Measurements from ENCODE around the gene MRPL36. TPM values are rescaled to one million over a fixed set of nuclear protein-coding genes. Genes with fewer than 3 reads are reported as not detected.

MRPL36 gene
- total RNA-seq, result 27.0 and 32.3 TPM in 2 replicates

DNA sequence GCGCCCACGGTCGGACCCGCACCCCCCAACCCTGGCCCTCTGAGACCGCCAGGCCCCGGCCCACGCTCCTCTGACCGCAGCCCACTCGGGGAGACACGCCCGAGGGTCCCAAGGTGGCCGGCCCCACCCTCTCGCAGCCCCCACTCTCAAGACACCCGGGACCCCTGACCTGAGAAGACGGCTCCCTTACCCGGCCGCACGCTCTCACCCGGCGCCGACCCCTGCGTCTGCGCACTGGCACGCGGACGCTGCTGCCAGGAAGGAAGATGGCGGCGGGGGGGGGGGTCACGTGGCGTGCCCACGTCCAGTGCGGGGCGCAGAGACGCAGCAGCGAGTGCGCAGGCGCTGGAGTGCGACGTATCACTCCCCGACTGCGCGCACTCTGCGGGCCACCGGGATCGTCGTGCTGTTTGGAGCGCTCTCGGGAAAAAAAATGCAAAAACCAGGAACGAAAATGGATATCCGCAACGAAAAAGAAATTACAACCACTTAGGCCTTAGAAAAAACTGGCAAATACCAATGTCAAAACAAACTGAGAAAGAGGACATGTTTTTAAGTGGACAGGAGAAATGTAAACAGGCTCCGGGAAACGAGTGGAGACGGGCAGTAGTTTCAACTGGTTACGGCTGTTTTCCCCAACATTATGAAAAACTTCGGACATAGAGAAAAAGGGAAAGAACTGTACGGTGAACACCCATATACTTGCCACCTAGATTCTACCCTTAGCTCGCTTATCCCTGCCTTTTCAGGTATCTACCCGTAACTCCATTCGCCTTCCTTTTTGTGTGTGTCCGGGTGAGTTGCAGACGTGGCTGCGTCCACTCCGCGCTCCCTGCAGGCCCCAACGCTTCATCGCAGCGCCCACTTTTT lies at the start of gene MRPL36:
TSS of gene MRPL36 (minus strand) at position 236 of the 870 bp plus-strand sequence. CDS start 902 bp downstream, outside the sequence.

DNA sequence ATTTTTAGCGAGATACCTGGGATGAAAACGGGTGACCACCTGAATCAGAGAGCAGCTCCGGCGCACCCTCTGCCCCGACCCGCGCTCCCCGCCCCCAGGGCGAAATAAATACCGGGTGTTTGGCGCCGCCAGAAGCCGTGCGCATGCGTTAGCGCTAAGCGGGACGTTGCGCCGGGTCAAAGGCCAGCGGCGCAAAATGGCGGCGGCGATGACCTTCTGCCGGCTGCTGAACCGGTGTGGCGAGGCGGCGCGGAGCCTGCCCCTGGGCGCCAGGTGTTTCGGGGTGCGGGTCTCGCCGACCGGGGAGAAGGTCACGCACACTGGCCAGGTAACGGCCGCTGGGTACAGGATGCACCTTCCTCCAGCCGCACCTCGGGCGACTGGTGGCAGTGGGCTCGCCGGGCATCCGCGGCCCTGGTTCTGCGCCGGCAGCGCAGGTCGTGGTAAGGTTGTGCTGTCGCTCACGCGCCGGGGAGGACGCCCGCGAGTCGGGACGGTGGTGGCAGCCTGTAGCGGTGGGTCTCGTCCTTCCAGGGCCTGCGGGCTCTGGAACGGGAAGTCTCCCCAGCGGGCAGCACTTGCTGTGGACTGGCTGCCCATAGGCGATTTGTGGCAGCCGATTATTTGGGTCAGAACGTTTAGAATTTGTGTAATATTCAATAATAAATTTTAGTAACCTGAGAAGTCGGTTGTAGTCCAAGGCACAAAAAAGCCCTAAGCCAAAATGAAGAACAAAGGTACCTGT lies 1.8 kb upstream of the MRPL36 start, which contains the start of gene NDUFS6:
TSS of gene NDUFS6 (plus strand) at position 186 of the 745 bp plus-strand sequence. CDS start at position 197, 11 bp downstream.

Other genes starting within 250 kb of the MRPL36 start
- gene NDUFS6, start 1.6 kb upstream of the MRPL36 start, total RNA-seq, result 21.6 and 32.7 TPM in 2 replicates
- not detected in 2 replicates for gene IRX4, start 83.1 kb upstream of the MRPL36 start, total RNA-seq

Measured in articular chondrocyte of knee joint (primary cell).